IPS-NIHi7 (cell line): ENCODE measurements around the gene SOSTDC1.
"Not testable (repeated sequence)": the region's sequence is repeated elsewhere in the genome, so short reads cannot be mapped to it uniquely, and the experiment has no call there.

ENCODE experiments used
- DNase-seq: peaks from one replicate; pipeline ENCODE4 v3.0.0; 2012; ENCODE audit warnings: mixed read lengths; ENCODE audit errors: extremely low spot score

The SOSTDC1 gene

GRCh38 chr7:16462431-16462889 lies 3.1 kb downstream of the SOSTDC1 start:
- DNase-seq, result no peak

- DNase-seq, result no peak
Measured at GRCh38 chr7:16460789-16461493, 4.6 kb downstream of the SOSTDC1 start.

GRCh38 chr7:16456303-16456702 lies 9.2 kb downstream of the SOSTDC1 start:
- DNase-seq, result not testable (repeated sequence)

- DNase-seq, result no peak
Measured at GRCh38 chr7:16455591-16455990, 9.9 kb downstream of the SOSTDC1 start.

GRCh38 chr7:16450366-16450765 lies 15.2 kb downstream of the SOSTDC1 start:
- no peak for DNase-seq

- no peak for DNase-seq
Measured at GRCh38 chr7:16447876-16448275, 17.7 kb downstream of the SOSTDC1 start.

GRCh38 chr7:16446508-16446907 lies 19.0 kb downstream of the SOSTDC1 start:
- DNase-seq, result no peak

GRCh38 chr7:16443871-16444270 lies 21.7 kb downstream of the SOSTDC1 start:
- DNase-seq, result not testable (repeated sequence)

- DNase-seq, result no peak
Measured at GRCh38 chr7:16438988-16439387, 26.6 kb downstream of the SOSTDC1 start.

GRCh38 chr7:16436306-16436705 lies 29.2 kb downstream of the SOSTDC1 start:
- DNase-seq, result no peak

- DNase-seq, result no peak
Measured at GRCh38 chr7:16433568-16434122, 31.9 kb downstream of the SOSTDC1 start.

GRCh38 chr7:16432425-16432731 lies 33.2 kb downstream of the SOSTDC1 start:
- no peak for DNase-seq

GRCh38 chr7:16431646-16432424 lies 33.7 kb downstream of the SOSTDC1 start:
- peak; percentile 60 for DNase-seq

GRCh38 chr7:16430133-16430532 lies 35.4 kb downstream of the SOSTDC1 start:
- no peak for DNase-seq

- no peak for DNase-seq
Measured at GRCh38 chr7:16428672-16429071, 36.9 kb downstream of the SOSTDC1 start.

- no peak for DNase-seq
Measured at GRCh38 chr7:16428182-16428581, 37.4 kb downstream of the SOSTDC1 start.

- no peak for DNase-seq
Measured at GRCh38 chr7:16423761-16424160, 41.8 kb downstream of the SOSTDC1 start.

- no peak for DNase-seq
Measured at GRCh38 chr7:16422917-16423316, 42.6 kb downstream of the SOSTDC1 start.

GRCh38 chr7:16422103-16422435 lies 43.5 kb downstream of the SOSTDC1 start:
- no peak for DNase-seq

GRCh38 chr7:16421333-16422102 lies 44.0 kb downstream of the SOSTDC1 start, which contains the start of gene CRPPA:
CRPPA (minus strand) TSS chr7:16421538; CDS start chr7:16421322, 216 bp downstream.
- peak; percentile 56 for DNase-seq

GRCh38 chr7:16420649-16421332 lies 44.7 kb downstream of the SOSTDC1 start:
- DNase-seq, result peak; percentile 81

GRCh38 chr7:16420329-16420648 lies 45.2 kb downstream of the SOSTDC1 start:
- DNase-seq, result no peak
